Esophagus muscularis mucosa (tissue), 4 donors: Measurements from ENCODE around the gene WDFY4. TPM values are rescaled to one million over a fixed set of nuclear protein-coding genes. Genes with fewer than 3 reads are reported as not detected.

Experiments used
- DNase-seq: peaks from one replicate; pipeline ENCODE4 v3.0.0-alpha.2; 2017; ENCODE audit errors: extremely low spot score
- H3K27ac ChIP-seq, 4 donors: fragments of 200-600 bp; sonication (generic); replicated peaks in 1 of 4; 1 replicate in 3 of 4; 2 replicates in 1 of 4; pipeline ENCODE4 v1.5.1; 2016 to 2019; ENCODE audit warnings: mild to moderate bottlenecking in 1 of 4
- H3K27me3 ChIP-seq, 4 donors: fragments of 200-600 bp; sonication (generic); one replicate each; pipeline versions ENCODE4 v1.5.1 to v1.6.0; 2016 to 2019
- H3K36me3 ChIP-seq, 4 donors: fragments of 200-600 bp; sonication (generic); one replicate each; pipeline ENCODE4 v1.5.1; 2016 to 2019
- H3K4me1 ChIP-seq, 4 donors: fragments of 200-600 bp; sonication (generic); one replicate each; pipeline ENCODE4 v1.5.1; 2016 to 2019
- H3K4me3 ChIP-seq, 4 donors: fragments of 200-600 bp; sonication (generic); 1 replicate in 2 of 4; 2 replicates in 2 of 4; pipeline ENCODE4 v1.5.1; 2016 to 2019; ENCODE audit warnings: mild to moderate bottlenecking in 4 of 4, moderate library complexity in 1 of 4
- H3K9me3 ChIP-seq, 4 donors: fragments of 200-600 bp; sonication (generic); 1 replicate in 3 of 4; 2 replicates in 1 of 4; pipeline ENCODE4 v1.5.1; 2016 to 2019
- EP300 ChIP-seq: sonication (generic); formaldehyde crosslinking; IDR thresholded peaks from one replicate; pipeline ENCODE4 v1.6.1; 2017; ENCODE audit warnings: antibody characterized with exemption
- POLR2A ChIP-seq: fragments of 450-650 bp; IDR thresholded peaks from one replicate; pipeline ENCODE4 v1.6.1; 2017; ENCODE audit warnings: antibody characterized with exemption, moderate library complexity, mild to moderate bottlenecking, low read depth
- POLR2AphosphoS5 ChIP-seq, 2 donors: sonication (generic); formaldehyde crosslinking; IDR thresholded peaks; one replicate each; pipeline ENCODE4 v1.6.1; 2017; ENCODE audit warnings: antibody characterized with exemption in 2 of 2
- WGBS: methylation state at CpG from one replicate; pipeline ENCODE4 v1.1.5; 2018; 5-methylcytosine and 5-hydroxymethylcytosine counted together
- intact Hi-C: fragments of 100-400 bp; cut with DNase I; formaldehyde crosslinking; loops from one replicate; pipeline ENCODE4 v1.15.1; 2023
- total RNA-seq, 4 donors: library from RNA; depleted of rRNA; stranded (reverse); fragments of >200 nt; gene quantifications; one replicate each; pipeline versions ENCODE4 v1.1.0 to v1.2.1, GENCODE V29; 2016
- TF ChIP-seq, protein P1 (sequence below), 3 experiments: fragments of 200-600 bp in 2 of 3; fragments of 450-650 bp in 1 of 3; sonication (generic) in 2 of 3; IDR thresholded peaks; one replicate each; pipeline ENCODE4 v1.5.1; 2017 to 2019; ENCODE audit warnings: antibody characterized with exemption in 3 of 3, mild to moderate bottlenecking in 2 of 3, moderate library complexity in 1 of 3

WDFY4 gene
- total RNA-seq, 4 donors from 2014 or later: 2.3 to 7.3 (median 5.2) TPM

DNA sequence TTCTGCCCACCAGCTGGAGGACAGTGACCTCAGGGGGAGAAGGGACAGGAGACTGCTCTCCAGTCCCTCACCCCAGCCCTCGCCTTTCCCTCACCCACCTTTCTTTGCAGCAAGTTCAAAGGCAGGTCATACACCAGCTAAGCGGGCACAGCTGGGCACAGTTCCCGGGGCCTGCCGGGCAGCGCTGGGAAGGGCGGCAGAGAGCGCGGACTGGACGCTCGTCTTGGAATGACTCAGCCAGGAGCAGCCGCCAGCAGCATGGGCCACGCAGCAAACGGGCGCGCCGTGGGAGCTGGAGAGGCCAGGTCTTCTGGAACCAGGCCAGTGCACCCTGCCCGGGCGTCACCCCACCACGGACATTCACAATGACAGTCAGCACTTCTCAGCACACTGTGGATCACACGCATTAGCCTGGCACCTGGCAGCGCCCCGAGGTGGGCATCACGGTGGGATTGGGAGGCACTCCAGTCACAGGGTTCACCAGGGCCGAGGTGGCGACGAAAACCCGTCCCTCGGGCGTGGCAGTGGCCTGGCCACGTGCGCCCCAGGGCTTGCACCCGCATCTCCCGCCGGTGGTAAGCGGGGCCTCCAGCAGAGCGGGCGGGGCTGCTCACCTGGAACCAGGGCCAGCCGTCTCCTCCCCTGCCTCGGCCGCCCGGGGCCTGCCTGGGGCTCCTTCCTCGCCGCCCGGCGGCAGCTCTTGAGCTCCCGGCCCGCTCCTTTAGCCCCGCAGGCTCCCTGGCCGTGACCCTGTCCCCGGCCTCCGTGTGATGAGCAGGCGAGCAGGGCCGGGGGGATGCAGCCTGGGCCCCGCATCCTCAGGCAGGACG, 29.0 kb upstream of the WDFY4 start:
- intact Hi-C loops: loop anchor here (2.0 to 10.0 kb wide), 3 partner anchors 105 to 859 kb away; no protein-coding TSS in a partner anchor
- Histone ChIP-seq H3K4me1 (peaks cover 15 to 21% (median 19%) of the 10 kb centered on the region in 4 donors), H3K27ac (peak overlapping the region; percentile 68 to 78 (median 70)), H3K27me3 (peaks cover 0 to 13% (median 0%) of the 10 kb centered on the region in 4 donors), H3K36me3 (no peaks in the 10 kb centered on the region), H3K4me3 (peak overlapping the region; percentile 60 to 70 (median 62)), H3K9me3 (no peaks in the 10 kb centered on the region)
- WGBS: 14% methylated on average over 4 of the region's 55 CpGs
- DNase-seq: peak; percentile 93
- no peak for TF ChIP-seq POLR2AphosphoS5 (IDR thresholded peaks at IDR 0.05)

DNA sequence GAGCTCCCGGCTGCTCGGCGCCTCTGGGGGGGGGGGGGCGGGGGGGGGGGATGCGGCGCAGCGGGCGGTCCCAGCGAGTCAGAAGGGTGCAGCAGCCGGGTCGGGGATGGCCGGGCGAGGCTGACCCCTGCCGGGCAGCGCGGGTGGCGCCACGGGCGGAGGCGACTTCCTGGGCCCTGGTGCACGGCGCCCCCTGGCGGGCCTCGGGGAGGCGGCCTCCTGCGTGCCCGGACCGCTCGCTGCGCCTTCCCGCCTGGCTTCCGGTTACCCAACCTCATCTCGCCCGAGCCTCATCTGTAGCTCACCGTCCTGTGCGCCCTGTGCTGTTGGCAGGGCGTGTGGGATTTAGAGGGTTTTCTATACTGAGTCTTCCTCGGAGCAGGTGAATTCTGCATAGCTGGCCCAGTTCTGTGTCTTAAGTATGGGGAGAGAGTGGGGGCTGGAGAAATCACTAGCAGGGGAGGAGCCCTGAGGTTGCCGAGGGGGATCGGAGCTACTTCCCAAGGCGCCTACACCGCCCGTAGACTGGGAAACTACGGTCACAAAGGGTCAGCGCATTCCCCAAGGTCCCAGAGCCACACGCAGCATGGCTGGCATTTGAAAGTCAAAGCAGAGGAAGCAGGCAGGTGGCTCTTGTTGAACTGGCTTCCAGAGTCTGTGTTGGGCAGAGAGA, 28.3 kb upstream of the WDFY4 start:
- DNase-seq: peak; percentile 97
- H3K4me1 ChIP-seq: peaks cover 15 to 21% (median 19%) of the 10 kb centered on the region in 4 donors
- TF ChIP-seq POLR2A: no peak
- TF ChIP-seq, protein P1, sequence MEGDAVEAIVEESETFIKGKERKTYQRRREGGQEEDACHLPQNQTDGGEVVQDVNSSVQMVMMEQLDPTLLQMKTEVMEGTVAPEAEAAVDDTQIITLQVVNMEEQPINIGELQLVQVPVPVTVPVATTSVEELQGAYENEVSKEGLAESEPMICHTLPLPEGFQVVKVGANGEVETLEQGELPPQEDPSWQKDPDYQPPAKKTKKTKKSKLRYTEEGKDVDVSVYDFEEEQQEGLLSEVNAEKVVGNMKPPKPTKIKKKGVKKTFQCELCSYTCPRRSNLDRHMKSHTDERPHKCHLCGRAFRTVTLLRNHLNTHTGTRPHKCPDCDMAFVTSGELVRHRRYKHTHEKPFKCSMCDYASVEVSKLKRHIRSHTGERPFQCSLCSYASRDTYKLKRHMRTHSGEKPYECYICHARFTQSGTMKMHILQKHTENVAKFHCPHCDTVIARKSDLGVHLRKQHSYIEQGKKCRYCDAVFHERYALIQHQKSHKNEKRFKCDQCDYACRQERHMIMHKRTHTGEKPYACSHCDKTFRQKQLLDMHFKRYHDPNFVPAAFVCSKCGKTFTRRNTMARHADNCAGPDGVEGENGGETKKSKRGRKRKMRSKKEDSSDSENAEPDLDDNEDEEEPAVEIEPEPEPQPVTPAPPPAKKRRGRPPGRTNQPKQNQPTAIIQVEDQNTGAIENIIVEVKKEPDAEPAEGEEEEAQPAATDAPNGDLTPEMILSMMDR (IDR thresholded peaks at IDR 0.05): peak; percentile 97 to 99 (median 98)
- TF ChIP-seq POLR2AphosphoS5 (IDR thresholded peaks at IDR 0.05): peak in 1 of 2 donors; percentile 18
- no peak for TF ChIP-seq EP300
- H3K27ac ChIP-seq: peak overlapping the region; percentile 68 to 78 (median 70)
- peak overlapping the region; percentile 60 to 70 (median 62) for H3K4me3 ChIP-seq
- 10% methylated on average over 4 of the region's 46 CpGs for WGBS
- H3K36me3 ChIP-seq: no peaks in the 10 kb centered on the region
- intact Hi-C loops: loop anchor here (2.0 to 10.0 kb wide), 3 partner anchors 106 to 858 kb away; no protein-coding TSS in a partner anchor
- peaks cover 0 to 7% (median 0%) of the 10 kb centered on the region in 4 donors for H3K27me3 ChIP-seq
- H3K9me3 ChIP-seq: no peaks in the 10 kb centered on the region

- H3K4me3 ChIP-seq: peak overlapping the region in 2 of 4 donors; percentile 60 to 64
- peaks cover 15 to 21% (median 19%) of the 10 kb centered on the region in 4 donors for H3K4me1 ChIP-seq
- no peak for DNase-seq
- intact Hi-C loops: loop anchor here (2.0 to 10.0 kb wide), 3 partner anchors 106 to 858 kb away; no protein-coding TSS in a partner anchor
- H3K27ac ChIP-seq: no peak overlapping the region
- no peaks in the 10 kb centered on the region for H3K9me3 ChIP-seq
- whole genome bisulfite sequencing: 67% methylated on average over 8 of the region's 10 CpGs
- peaks cover 0 to 5% (median 0%) of the 10 kb centered on the region in 4 donors for H3K27me3 ChIP-seq
- TF ChIP-seq EP300: no peak
- no peak for TF ChIP-seq POLR2A
- TF ChIP-seq POLR2AphosphoS5 (IDR thresholded peaks at IDR 0.05): no peak
- TF ChIP-seq, protein P1 (IDR thresholded peaks at IDR 0.05): no peak
- no peaks in the 10 kb centered on the region for H3K36me3 ChIP-seq
Observed at GRCh38 chr10:48656914-48657305, 27.8 kb upstream of the WDFY4 start.

GRCh38 chr10:48657416-48657815, 27.3 kb upstream of the WDFY4 start:
- H3K9me3 ChIP-seq: no peaks in the 10 kb centered on the region
- H3K4me3 ChIP-seq: no peak overlapping the region
- no peak overlapping the region for H3K27ac ChIP-seq
- H3K4me1 ChIP-seq: peaks cover 15 to 21% (median 19%) of the 10 kb centered on the region in 4 donors
- no peaks in the 10 kb centered on the region for H3K36me3 ChIP-seq
- intact Hi-C loops: loop anchor here (2.0 to 10.0 kb wide), 3 partner anchors 107 to 857 kb away; no protein-coding TSS in a partner anchor
- WGBS: 57% methylated on average over 4 of the region's 5 CpGs
- TF ChIP-seq POLR2AphosphoS5 (IDR thresholded peaks at IDR 0.05) (no peak), EP300 (no peak), POLR2A (no peak)
- TF ChIP-seq, protein P1 (IDR thresholded peaks at IDR 0.05): no peak
- H3K27me3 ChIP-seq: peaks cover 0 to 5% (median 0%) of the 10 kb centered on the region in 4 donors
- no peak for DNase-seq
